Tibial nerve (tissue), 4 donors: ENCODE data around the gene MAP3K12.

Source experiments
- CTCF ChIP-seq, 5 experiments: fragments of 200-600 bp in 3 of 5; fragments of 450-650 bp in 2 of 5; sonication (generic) in 3 of 5; IDR thresholded peaks; one replicate each; pipeline ENCODE4 v1.5.1; 2016 to 2019; ENCODE audit warnings: antibody characterized with exemption in 5 of 5, mild to moderate bottlenecking in 3 of 5, moderate library complexity in 2 of 5
- EP300 ChIP-seq, 2 donors: sonication (generic); formaldehyde crosslinking; IDR thresholded peaks; one replicate each; pipeline ENCODE4 v1.6.1; 2017; ENCODE audit warnings: antibody characterized with exemption in 2 of 2, mild to moderate bottlenecking in 1 of 2

GRCh38 chr12:53462935-53463334 lies 36.3 kb downstream of the MAP3K12 start:
- TF ChIP-seq CTCF (IDR thresholded peaks at IDR 0.05) (no peak), EP300 (IDR thresholded peaks at IDR 0.05) (no peak)
